ENCODE data around the gene MTCH1.

The MTCH1 gene

GRCh38 chr6:36970892-36971842 is 14.8 kb downstream of the MTCH1 start:
- no peak for DNase-seq (ENCODE audit: low read depth in 4 of 4, low spot score in 1 of 4)

GRCh38 chr6:36969988-36970891 is 15.8 kb downstream of the MTCH1 start:
- DNase-seq (ENCODE audit: low read depth in 4 of 4, low spot score in 1 of 4), result no peak

- no peak for DNase-seq (ENCODE audit: low read depth in 4 of 4, low spot score in 1 of 4)
Observed at GRCh38 chr6:36969240-36969691, 16.7 kb downstream of the MTCH1 start.

GRCh38 chr6:36968266-36968977 is 17.6 kb downstream of the MTCH1 start:
- DNase-seq (ENCODE audit: low read depth in 4 of 4, low spot score in 1 of 4), result no peak

- DNase-seq (ENCODE audit: low read depth in 4 of 4, low spot score in 1 of 4), result no peak
Observed at GRCh38 chr6:36967757-36968156, 18.2 kb downstream of the MTCH1 start.

- DNase-seq (ENCODE audit: low read depth in 4 of 4, low spot score in 1 of 4), result no peak
Observed at GRCh38 chr6:36967301-36967700, 18.7 kb downstream of the MTCH1 start.

- no peak for DNase-seq (ENCODE audit: low read depth in 4 of 4, low spot score in 1 of 4)
Observed at GRCh38 chr6:36964908-36965307, 21.1 kb downstream of the MTCH1 start.

GRCh38 chr6:36964349-36964748 is 21.6 kb downstream of the MTCH1 start:
- DNase-seq (ENCODE audit: low read depth in 4 of 4, low spot score in 1 of 4), result no peak

- no peak for DNase-seq (ENCODE audit: low read depth in 4 of 4, low spot score in 1 of 4)
Observed at GRCh38 chr6:36963451-36964290, 22.3 kb downstream of the MTCH1 start.

GRCh38 chr6:36962874-36963273 is 23.1 kb downstream of the MTCH1 start:
- peak; percentile 34 to 63 (median 56) for DNase-seq (ENCODE audit: low read depth in 4 of 4, low spot score in 1 of 4)

- DNase-seq (ENCODE audit: low read depth in 4 of 4, low spot score in 1 of 4), result no peak
Observed at GRCh38 chr6:36961441-36962435, 24.3 kb downstream of the MTCH1 start.

GRCh38 chr6:36959555-36960250 is 26.3 kb downstream of the MTCH1 start:
- no peak for DNase-seq (ENCODE audit: low read depth in 4 of 4, low spot score in 1 of 4)

- DNase-seq (ENCODE audit: low read depth in 4 of 4, low spot score in 1 of 4), result no peak
Observed at GRCh38 chr6:36958775-36959554, 27.0 kb downstream of the MTCH1 start.

- DNase-seq (ENCODE audit: low read depth in 4 of 4, low spot score in 1 of 4), result no peak
Observed at GRCh38 chr6:36957773-36958271, 28.2 kb downstream of the MTCH1 start.

GRCh38 chr6:36956446-36956820 is 29.6 kb downstream of the MTCH1 start:
- no peak for DNase-seq (ENCODE audit: low read depth in 4 of 4, low spot score in 1 of 4)

- DNase-seq (ENCODE audit: low read depth in 4 of 4, low spot score in 1 of 4), result no peak
Observed at GRCh38 chr6:36955671-36956445, 30.1 kb downstream of the MTCH1 start.

GRCh38 chr6:36955136-36955535 is 30.9 kb downstream of the MTCH1 start:
- no peak for DNase-seq (ENCODE audit: low read depth in 4 of 4, low spot score in 1 of 4)
